HG02678 (cell line): ENCODE data around the gene CMSS1.

Source experiments
- ATAC-seq: cut with Tn5 transposase; IDR thresholded peaks from one replicate; pipeline ENCODE4 v1.9.1; 2021; ENCODE audit warnings: mild to moderate bottlenecking, moderate library complexity; ENCODE audit not compliant: unreplicated experiment

CMSS1 gene

GRCh38 chr3:99850608-99851007, 32.9 kb downstream of the CMSS1 start:
- no peak for ATAC-seq

- no peak for ATAC-seq
Measured at GRCh38 chr3:99851955-99852354, 34.3 kb downstream of the CMSS1 start.

- ATAC-seq = no peak
Measured at GRCh38 chr3:99852851-99853250, 35.2 kb downstream of the CMSS1 start.

- no peak for ATAC-seq
Measured at GRCh38 chr3:99854756-99855298, 37.2 kb downstream of the CMSS1 start.

- no peak for ATAC-seq
Measured at GRCh38 chr3:99855900-99856299, 38.2 kb downstream of the CMSS1 start.

- no peak for ATAC-seq
Measured at GRCh38 chr3:99856437-99857220, 39.0 kb downstream of the CMSS1 start.

GRCh38 chr3:99857278-99857677, 39.6 kb downstream of the CMSS1 start:
- no peak for ATAC-seq

GRCh38 chr3:99858469-99858868, 40.8 kb downstream of the CMSS1 start:
- no peak for ATAC-seq

- ATAC-seq = no peak
Measured at GRCh38 chr3:99859825-99860224, 42.2 kb downstream of the CMSS1 start.

- ATAC-seq = no peak
Measured at GRCh38 chr3:99861216-99861615, 43.6 kb downstream of the CMSS1 start.

GRCh38 chr3:99862208-99862607, 44.5 kb downstream of the CMSS1 start:
- ATAC-seq = no peak

- ATAC-seq = no peak
Measured at GRCh38 chr3:99863002-99863401, 45.3 kb downstream of the CMSS1 start.

GRCh38 chr3:99863588-99863987, 45.9 kb downstream of the CMSS1 start:
- peak; percentile 34 for ATAC-seq

GRCh38 chr3:99864289-99864688, 46.6 kb downstream of the CMSS1 start:
- ATAC-seq = no peak

GRCh38 chr3:99865321-99865720, 47.7 kb downstream of the CMSS1 start:
- no peak for ATAC-seq

- no peak for ATAC-seq
Measured at GRCh38 chr3:99866261-99866761, 48.6 kb downstream of the CMSS1 start.

GRCh38 chr3:99867594-99868310, 50.1 kb downstream of the CMSS1 start:
- no peak for ATAC-seq

GRCh38 chr3:99868311-99868646, 50.6 kb downstream of the CMSS1 start:
- no peak for ATAC-seq

GRCh38 chr3:99869621-99870020, 52.0 kb downstream of the CMSS1 start:
- ATAC-seq = no peak

- ATAC-seq = no peak
Measured at GRCh38 chr3:99870712-99871111, 53.0 kb downstream of the CMSS1 start.

- no peak for ATAC-seq
Measured at GRCh38 chr3:99871231-99872045, 53.8 kb downstream of the CMSS1 start.
